Retinal pigment epithelial cell (primary cell): ENCODE measurements around the gene ZNF697.

Experiments
- DNase-seq: peaks from one replicate; pipeline ENCODE4 v3.0.0-alpha.2; 2010; ENCODE audit warnings: low read depth
- H3K4me3 ChIP-seq: 2 replicates; pipeline ENCODE4 v1.5.1; 2011; ENCODE audit warnings: mild to moderate bottlenecking, low read length, control low read depth, moderate library complexity
- TF ChIP-seq, protein P1 (sequence below): conservative IDR thresholded peaks from 2 replicates; pipeline ENCODE4 v1.5.1; 2011; ENCODE audit warnings: low read depth, low read length, control low read depth, inconsistent platforms

The ZNF697 gene

DNA sequence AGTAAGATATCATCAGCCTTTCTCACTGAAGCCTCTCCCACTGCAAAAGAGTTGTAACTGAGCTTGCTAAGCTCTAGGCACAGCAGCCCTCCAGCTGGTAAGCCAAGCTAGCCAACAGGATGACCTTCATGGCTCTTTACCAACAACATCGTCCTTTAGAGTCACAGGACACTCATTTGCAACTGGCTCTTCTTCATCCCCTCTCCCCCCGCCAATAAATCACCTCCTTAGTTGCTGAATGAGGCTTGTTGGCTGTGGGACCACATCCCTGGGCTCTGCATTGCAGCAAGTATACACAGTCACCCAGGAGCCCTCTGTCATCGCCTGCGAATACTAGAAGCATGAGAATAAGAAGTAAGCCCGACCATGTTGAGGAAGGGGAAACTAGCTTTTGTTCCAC, 16.0 kb upstream of the ZNF697 start:
- DNase-seq, result no peak
- TF ChIP-seq, protein P1, sequence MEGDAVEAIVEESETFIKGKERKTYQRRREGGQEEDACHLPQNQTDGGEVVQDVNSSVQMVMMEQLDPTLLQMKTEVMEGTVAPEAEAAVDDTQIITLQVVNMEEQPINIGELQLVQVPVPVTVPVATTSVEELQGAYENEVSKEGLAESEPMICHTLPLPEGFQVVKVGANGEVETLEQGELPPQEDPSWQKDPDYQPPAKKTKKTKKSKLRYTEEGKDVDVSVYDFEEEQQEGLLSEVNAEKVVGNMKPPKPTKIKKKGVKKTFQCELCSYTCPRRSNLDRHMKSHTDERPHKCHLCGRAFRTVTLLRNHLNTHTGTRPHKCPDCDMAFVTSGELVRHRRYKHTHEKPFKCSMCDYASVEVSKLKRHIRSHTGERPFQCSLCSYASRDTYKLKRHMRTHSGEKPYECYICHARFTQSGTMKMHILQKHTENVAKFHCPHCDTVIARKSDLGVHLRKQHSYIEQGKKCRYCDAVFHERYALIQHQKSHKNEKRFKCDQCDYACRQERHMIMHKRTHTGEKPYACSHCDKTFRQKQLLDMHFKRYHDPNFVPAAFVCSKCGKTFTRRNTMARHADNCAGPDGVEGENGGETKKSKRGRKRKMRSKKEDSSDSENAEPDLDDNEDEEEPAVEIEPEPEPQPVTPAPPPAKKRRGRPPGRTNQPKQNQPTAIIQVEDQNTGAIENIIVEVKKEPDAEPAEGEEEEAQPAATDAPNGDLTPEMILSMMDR, result no peak

GRCh38 chr1:119662034-119662437, 14.0 kb upstream of the ZNF697 start:
- TF ChIP-seq, protein P1, result no peak
- no peak overlapping the region for H3K4me3 ChIP-seq
- no peak for DNase-seq

More for the DNA sequence above, 16.0 kb upstream of the ZNF697 start:
- no peak overlapping the region for H3K4me3 ChIP-seq

DNA sequence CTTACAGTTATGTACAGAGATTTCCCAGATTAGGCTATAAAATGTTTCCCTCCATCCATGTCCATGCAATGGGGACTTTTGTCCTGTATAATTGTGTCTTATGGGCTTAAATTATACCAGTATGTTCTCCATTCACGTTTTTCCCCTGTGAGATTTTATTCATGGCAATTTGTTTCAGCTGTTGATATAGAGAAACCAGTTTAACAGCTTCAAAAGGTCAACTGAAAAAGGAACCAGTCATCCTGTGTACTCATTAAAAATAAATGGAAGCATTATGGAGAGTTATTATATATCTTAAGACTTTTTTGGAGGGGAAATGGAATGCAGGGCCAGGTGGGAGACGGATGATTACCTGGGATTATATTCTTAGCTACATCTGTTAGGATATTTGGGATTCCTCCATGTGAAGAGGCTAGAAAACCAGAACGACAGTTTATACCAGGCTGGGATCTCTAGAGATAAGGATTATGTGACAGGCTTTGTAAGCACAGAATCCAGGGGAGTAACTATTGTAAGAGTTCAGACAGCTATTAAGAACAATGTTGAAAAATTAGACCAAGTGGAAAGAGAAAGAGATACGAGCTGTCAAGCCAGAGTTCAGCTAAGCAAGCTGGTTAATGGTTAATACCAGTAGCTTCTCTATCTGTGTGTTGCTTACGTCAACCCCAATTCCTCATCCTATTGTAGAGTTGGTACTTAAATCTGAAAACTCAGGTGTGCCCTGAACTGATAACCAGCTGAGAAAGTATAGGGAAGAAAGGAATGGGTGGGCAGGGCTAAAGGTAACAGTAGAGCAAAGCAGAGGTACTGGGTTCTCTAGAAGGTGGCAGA, 12.4 kb upstream of the ZNF697 start:
- TF ChIP-seq, protein P1, result no peak
- DNase-seq, result no peak
- no peak overlapping the region for H3K4me3 ChIP-seq

DNA sequence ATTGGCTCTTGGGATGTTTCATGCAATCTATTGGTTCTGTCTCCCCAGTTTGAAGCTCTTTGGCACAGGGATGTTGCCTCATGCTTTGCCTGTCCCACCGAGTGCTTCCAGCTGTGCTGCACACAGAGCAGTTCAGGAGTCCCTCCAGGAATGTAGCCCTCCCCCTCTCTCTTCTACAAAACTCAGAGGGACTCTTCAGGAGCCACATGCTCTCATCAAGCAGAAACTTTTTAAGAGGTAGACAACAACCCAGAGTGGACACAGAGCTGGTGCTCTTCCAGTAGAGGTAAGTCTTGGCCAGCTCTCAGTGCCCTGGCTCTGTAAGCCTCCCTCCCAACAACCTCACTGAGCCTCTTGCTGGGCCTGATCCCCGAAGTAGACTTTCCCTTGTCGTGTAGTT, 11.6 kb upstream of the ZNF697 start:
- no peak overlapping the region for H3K4me3 ChIP-seq
- TF ChIP-seq, protein P1, result no peak
- no peak for DNase-seq

GRCh38 chr1:119656410-119656955, 8.4 kb upstream of the ZNF697 start:
- H3K4me3 ChIP-seq, result no peak overlapping the region
- TF ChIP-seq, protein P1, result no peak
- no peak for DNase-seq

DNA sequence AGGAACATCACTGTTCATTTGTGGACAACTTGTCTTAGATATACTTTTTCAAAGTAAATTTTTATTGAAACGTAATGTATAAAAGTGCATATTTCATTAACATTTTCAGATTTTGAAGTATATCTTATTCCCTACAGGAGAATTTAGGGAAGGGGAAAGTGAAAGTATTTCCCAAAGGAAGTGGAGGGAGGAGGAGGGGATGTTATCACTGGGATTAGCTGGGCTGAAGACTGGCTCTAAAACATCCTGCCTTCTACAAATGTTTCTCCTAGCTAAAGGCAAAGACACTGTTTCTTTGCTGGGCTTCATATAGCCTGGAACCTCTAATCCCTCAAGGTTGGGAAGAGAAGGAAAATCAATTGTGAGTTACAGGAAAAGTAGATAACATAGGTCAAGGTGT, 7.1 kb upstream of the ZNF697 start:
- H3K4me3 ChIP-seq, result no peak overlapping the region
- TF ChIP-seq, protein P1, result no peak
- DNase-seq, result no peak

DNA sequence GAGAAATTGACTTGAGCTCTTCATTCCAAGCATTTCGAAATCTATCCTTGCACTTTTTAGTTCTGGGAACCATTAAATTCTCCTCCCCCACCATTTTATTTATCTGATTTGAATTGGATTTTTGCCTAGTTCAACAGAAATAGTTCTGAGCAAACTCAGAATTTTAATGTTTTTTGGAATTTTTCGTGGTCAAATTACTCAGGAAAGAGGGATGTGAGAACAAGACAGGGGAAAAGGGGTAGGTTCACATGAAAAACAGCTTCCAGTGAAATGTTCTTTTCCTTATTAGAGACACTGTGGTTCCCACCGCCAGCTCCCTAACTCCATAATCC, 5.7 kb upstream of the ZNF697 start:
- DNase-seq, result no peak
- H3K4me3 ChIP-seq, result no peak overlapping the region
- TF ChIP-seq, protein P1, result no peak
